Measurements from ENCODE around the gene NFAT5.

The NFAT5 gene

DNA sequence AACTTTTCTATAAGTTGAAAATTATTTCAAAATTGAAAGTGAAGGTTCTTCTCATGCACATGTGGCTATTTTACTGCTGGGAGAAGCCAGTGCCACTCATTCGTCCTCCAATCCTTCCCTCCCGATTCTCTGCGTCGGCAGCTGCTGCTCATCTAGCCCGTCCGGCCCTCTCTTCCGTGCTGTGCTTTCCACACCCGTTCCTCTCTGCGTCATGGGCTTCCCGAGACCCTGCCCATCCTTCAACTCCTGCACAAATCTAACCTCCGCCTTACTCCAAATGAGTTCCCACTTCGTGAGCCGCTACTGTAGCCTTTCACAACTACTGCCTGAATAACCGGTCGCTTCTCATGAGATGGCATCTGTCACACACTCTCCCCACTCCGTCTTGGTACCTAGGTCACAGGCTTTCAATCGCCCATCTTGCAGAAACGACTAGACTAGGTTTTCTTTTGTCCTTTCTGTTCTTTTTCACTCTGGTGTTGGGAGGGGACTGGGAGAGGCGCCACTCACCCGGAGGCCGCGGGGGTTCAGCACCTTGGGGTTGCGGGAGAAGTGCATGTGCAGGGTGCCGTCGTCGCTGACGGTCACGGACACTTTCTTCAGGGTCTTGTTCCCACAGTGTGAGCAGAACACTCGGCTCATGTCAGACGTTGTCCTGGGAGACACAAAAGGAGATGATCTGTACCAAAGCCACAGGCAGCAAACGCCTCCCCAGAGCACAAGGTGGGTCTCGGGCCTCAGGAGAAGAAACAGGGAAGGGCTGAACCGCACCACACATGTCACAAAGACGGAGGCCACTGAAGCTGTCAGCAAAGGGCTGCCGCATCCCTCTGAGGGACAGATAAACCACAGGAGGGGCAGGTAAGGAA is 178.8 kb downstream of the NFAT5 start:
- DNase-seq, result no peak

DNA sequence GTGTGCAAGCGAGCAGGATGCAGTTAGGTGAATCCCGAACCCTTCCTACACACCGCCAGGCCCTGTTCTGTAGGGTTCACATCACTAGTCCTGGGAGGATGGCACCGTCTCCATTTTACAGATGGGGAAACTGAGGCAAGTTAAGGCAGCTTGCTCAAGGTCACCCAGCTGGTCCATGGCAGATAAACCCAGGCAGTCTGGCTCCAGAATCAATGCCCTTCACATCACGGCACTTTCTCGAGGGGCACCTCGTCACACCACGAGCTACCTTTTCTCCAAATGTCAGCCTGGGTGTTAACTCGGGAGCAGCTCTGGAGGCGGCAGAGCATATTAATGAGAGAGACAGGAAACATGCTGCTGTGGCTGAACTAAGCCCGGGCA is 179.5 kb downstream of the NFAT5 start:
- DNase-seq, result no peak

DNA sequence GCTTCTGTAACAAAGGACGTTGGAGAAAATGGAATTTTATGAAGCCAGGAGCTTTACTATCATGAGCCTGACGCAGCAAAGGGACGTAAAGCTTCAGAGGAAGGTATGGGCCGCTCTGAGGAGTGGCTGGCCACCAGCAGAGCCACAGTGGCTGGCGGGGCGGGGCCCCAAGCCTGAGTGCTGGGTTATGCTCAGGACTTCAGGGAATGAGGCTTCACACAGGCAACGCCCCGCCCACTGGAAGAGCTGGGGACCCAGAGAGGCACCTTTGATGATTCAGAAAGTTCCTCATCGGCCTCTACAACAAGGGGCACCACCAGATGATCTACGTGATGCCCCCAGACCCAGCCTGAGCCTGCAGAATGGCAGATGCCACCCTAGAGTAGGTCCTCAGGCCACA is 180.2 kb downstream of the NFAT5 start:
- DNase-seq, result no peak

DNA sequence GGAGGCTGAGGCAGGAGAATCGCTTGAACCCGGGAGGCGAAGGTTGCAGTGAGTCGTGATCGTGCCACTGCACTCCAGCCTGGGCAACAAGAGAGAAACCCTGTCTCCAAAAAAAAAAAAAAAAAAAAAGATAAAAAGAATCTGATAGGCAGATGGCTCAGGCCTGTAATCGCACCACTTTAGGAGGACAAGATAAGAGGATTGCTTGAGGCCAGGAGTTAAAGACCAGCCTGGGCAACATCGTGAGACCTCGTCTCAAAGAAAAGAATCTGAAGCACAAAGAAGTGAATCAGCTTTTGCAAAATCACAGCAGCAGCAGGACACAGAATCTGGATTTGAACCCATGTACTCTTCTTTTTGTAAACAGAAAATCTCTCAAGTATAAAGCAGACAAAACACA is 181.3 kb downstream of the NFAT5 start:
- no peak for DNase-seq

DNA sequence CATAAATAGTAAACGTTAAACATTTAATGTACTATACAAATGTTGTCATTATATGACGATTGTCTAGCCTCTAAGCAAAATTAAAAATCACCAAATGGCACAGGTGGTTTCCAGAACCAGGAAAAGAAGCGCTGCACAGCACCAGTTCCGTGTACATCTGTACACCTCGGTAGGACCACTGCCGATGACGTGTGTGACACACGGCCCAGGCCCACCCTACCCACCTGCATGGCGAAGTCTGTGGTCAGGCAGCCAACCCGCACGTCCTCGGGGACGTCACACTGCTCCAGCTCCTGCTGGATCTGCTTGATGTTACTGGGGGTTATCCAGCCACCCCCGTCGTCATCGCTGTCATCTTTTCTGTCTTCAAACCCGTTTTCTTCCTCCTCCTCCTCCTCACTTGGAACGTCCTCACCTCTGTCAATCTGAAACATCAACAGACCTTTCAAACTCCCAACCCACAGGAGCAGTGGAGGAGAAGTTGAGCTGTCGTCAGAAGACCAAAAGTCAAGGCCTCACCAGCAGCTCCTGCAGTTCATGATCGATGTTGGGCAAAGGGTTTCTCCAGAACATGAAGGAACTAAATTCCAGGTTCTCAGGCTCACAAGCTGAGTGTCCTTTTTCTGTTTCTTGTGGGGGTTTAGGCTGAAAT is 183.1 kb downstream of the NFAT5 start:
- no peak for DNase-seq

DNA sequence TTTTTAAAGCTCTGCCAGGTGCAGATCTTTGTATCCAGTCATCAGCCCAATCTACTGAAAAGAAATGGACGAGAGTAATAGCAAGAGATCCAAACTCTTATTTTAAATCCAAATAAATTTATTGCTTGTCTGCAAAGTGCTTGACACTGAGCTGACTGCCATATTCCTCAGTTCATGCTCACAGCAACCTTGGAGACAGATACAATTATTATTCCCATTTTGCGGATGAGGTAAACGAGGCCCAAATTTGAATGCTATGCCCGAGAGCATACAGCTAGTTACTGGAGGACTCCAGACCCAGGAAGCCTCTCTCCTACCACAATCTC is 188.3 kb downstream of the NFAT5 start:
- DNase-seq, result no peak

All from amniotic stem cell (primary cell).